ENCODE results near the gene CD7. TPM values are rescaled to one million over a fixed set of nuclear protein-coding genes. Genes with fewer than 3 reads are reported as not detected.
"Not testable (repeated sequence)": the region's sequence is repeated elsewhere in the genome, so short reads cannot be mapped to it uniquely, and the experiment has no call there.

Gene CD7
- total RNA-seq, 2 donors from 2014 or later, result 0.55 to 0.80 TPM

- Mint-ChIP-seq H3K4me3 (no peak overlapping the region), H3K4me1 (peaks cover 11% of the 10 kb centered on the region), H3K9me3 (no peaks in the 10 kb centered on the region), H3K27me3 (ENCODE audit: insufficient read depth) (no peaks in the 10 kb centered on the region), H3K27ac (no peak overlapping the region), H3K36me3 (ENCODE audit: low read depth) (no peaks in the 10 kb centered on the region)
- Histone ChIP-seq H3K27ac (ENCODE audit: low read depth, low read length) (no peak overlapping the region), H3K4me3 (ENCODE audit: low read length) (no peak overlapping the region), H3K9me3 (ENCODE audit: control insufficient read depth, low read length) (no peaks in the 10 kb centered on the region), H3K9ac (ENCODE audit: extremely low read depth, low read length, poor library complexity, severe bottlenecking) (no peak overlapping the region), H3K27me3 (ENCODE audit: control insufficient read depth, insufficient read depth, low read length, poor library complexity, severe bottlenecking) (no peaks in the 10 kb centered on the region), H3K4me1 (ENCODE audit: control insufficient read depth, insufficient read depth, low read length) (no peaks in the 10 kb centered on the region), H3K36me3 (ENCODE audit: control insufficient read depth, insufficient read depth, low read length) (no peaks in the 10 kb centered on the region)
- no peak for DNase-seq
- no peak for TF ChIP-seq CTCF (conservative IDR thresholded peaks at IDR 0.05)
- 87 to 89% methylated on average over 10 to 11 of the region's 11 CpGs for WGBS, 2 experiments (ENCODE audit: insufficient coverage in 1 of 2, insufficient read length in 1 of 2)
Measured at GRCh38 chr17:82348866-82349265, 31.5 kb upstream of the CD7 start.

- no peak overlapping the region for H3K27ac ChIP-seq (ENCODE audit: low read depth, low read length)
- 87 to 88% methylated on average over 9 of the region's 9 CpGs for WGBS, 2 experiments (ENCODE audit: insufficient coverage in 1 of 2, insufficient read length in 1 of 2)
- DNase-seq, result no peak
- Mint-ChIP-seq H3K27me3 (ENCODE audit: insufficient read depth) (no peaks in the 10 kb centered on the region), H3K36me3 (ENCODE audit: low read depth) (no peaks in the 10 kb centered on the region), H3K4me1 (peaks cover 11% of the 10 kb centered on the region), H3K4me3 (no peak overlapping the region), H3K9me3 (no peaks in the 10 kb centered on the region), H3K27ac (no peak overlapping the region)
- H3K36me3 ChIP-seq (ENCODE audit: control insufficient read depth, insufficient read depth, low read length), result no peaks in the 10 kb centered on the region
- H3K4me1 ChIP-seq (ENCODE audit: control insufficient read depth, insufficient read depth, low read length), result no peaks in the 10 kb centered on the region
- no peak overlapping the region for H3K4me3 ChIP-seq (ENCODE audit: low read length)
- H3K9me3 ChIP-seq (ENCODE audit: control insufficient read depth, low read length), result no peaks in the 10 kb centered on the region
- H3K9ac ChIP-seq (ENCODE audit: extremely low read depth, low read length, poor library complexity, severe bottlenecking), result no peak overlapping the region
- no peak for TF ChIP-seq CTCF (conservative IDR thresholded peaks at IDR 0.05)
- no peaks in the 10 kb centered on the region for H3K27me3 ChIP-seq (ENCODE audit: control insufficient read depth, insufficient read depth, low read length, poor library complexity, severe bottlenecking)
Measured at GRCh38 chr17:82348434-82348833, 31.0 kb upstream of the CD7 start.

GRCh38 chr17:82347994-82348393, 30.6 kb upstream of the CD7 start:
- not testable (repeated sequence) for H3K9me3 ChIP-seq (ENCODE audit: control insufficient read depth, low read length); H3K9ac ChIP-seq (ENCODE audit: extremely low read depth, low read length, poor library complexity, severe bottlenecking); H3K36me3 ChIP-seq (ENCODE audit: control insufficient read depth, insufficient read depth, low read length); H3K9me3 Mint-ChIP-seq; H3K4me1 ChIP-seq (ENCODE audit: control insufficient read depth, insufficient read depth, low read length); H3K27me3 ChIP-seq (ENCODE audit: control insufficient read depth, insufficient read depth, low read length, poor library complexity, severe bottlenecking); H3K27ac Mint-ChIP-seq; DNase-seq; H3K27me3 Mint-ChIP-seq (ENCODE audit: insufficient read depth); H3K27ac ChIP-seq (ENCODE audit: low read depth, low read length); H3K4me3 Mint-ChIP-seq; H3K4me3 ChIP-seq (ENCODE audit: low read length); H3K36me3 Mint-ChIP-seq (ENCODE audit: low read depth)
- H3K4me1 Mint-ChIP-seq, result peaks cover 12% of the 10 kb centered on the region
- WGBS, 2 experiments (ENCODE audit: insufficient coverage in 1 of 2, insufficient read length in 1 of 2), result 84 to 90% methylated on average over 11 of the region's 11 CpGs
